Hindlimb muscle (tissue), 1 donor: ENCODE measurements around the gene CTXN1. TPM values are rescaled to one million over a fixed set of nuclear protein-coding genes. Genes with fewer than 3 reads are reported as not detected.
"Not testable (repeated sequence)": the region's sequence is repeated elsewhere in the genome, so short reads cannot be mapped to it uniquely, and the experiment has no call there.

Experiments used
- DNase-seq: peaks from one replicate; pipeline ENCODE4 v3.0.0-alpha.2; 2013
- polyA plus RNA-seq: library from polyadenylated mRNA; unstranded; fragments of 120-200 nt; gene quantifications from one replicate; pipeline ENCODE4 v1.2.1, GENCODE V29; 2013; ENCODE audit not compliant: insufficient read length

Gene CTXN1
- polyA plus RNA-seq, 1 donor = 2.6 TPM

- DNase-seq = no peak
Measured at GRCh38 chr19:7898967-7899366, 27.0 kb downstream of the CTXN1 start.

GRCh38 chr19:7897292-7897691, 28.6 kb downstream of the CTXN1 start:
- no peak for DNase-seq

GRCh38 chr19:7895565-7895964, 30.4 kb downstream of the CTXN1 start:
- no peak for DNase-seq

GRCh38 chr19:7894612-7895309, 31.2 kb downstream of the CTXN1 start:
- no peak for DNase-seq

- DNase-seq = not testable (repeated sequence)
Measured at GRCh38 chr19:7893362-7894101, 32.4 kb downstream of the CTXN1 start.

GRCh38 chr19:7888826-7889217, 37.1 kb downstream of the CTXN1 start:
- no peak for DNase-seq

GRCh38 chr19:7888145-7888825, 37.6 kb downstream of the CTXN1 start, which contains the start of gene LRRC8E:
LRRC8E (plus strand) TSS chr19:7888510; CDS start chr19:7895604, 7,094 bp downstream.
- DNase-seq = no peak

GRCh38 chr19:7887408-7888144, 38.4 kb downstream of the CTXN1 start:
- no peak for DNase-seq

- DNase-seq = no peak
Measured at GRCh38 chr19:7885818-7886217, 40.1 kb downstream of the CTXN1 start.

GRCh38 chr19:7883796-7884570, 42.0 kb downstream of the CTXN1 start:
- DNase-seq = no peak

- no peak for DNase-seq
Measured at GRCh38 chr19:7883105-7883504, 42.8 kb downstream of the CTXN1 start.

- no peak for DNase-seq
Measured at GRCh38 chr19:7881910-7882309, 44.0 kb downstream of the CTXN1 start.

- DNase-seq = no peak
Measured at GRCh38 chr19:7879836-7880235, 46.1 kb downstream of the CTXN1 start.

- DNase-seq = no peak
Measured at GRCh38 chr19:7879111-7879807, 46.7 kb downstream of the CTXN1 start.

- no peak for DNase-seq
Measured at GRCh38 chr19:7877249-7877836, 48.6 kb downstream of the CTXN1 start.

GRCh38 chr19:7874897-7875273, 51.0 kb downstream of the CTXN1 start:
- no peak for DNase-seq
